Endothelial cell of umbilical vein (primary cell): ENCODE data around the gene KIAA1549.
A peak's percentile ranks its signal among the peaks of the same experiment; 100 is the strongest.

Experiments
- CTCF ChIP-seq, 2 donors: IDR thresholded peaks; 1 replicate in 1 of 2; 2 replicates in 1 of 2; pipeline ENCODE4 v1.5.1; 2011; ENCODE audit warnings: low read length in 2 of 2, mild to moderate bottlenecking in 2 of 2, moderate library complexity in 2 of 2, control low read depth in 1 of 2, inconsistent platforms in 1 of 2, low read depth in 1 of 2; ENCODE audit not compliant: insufficient read depth in 1 of 2; ENCODE audit errors: extremely low read depth in 1 of 2
- MAX ChIP-seq: IDR thresholded peaks from 2 replicates; pipeline ENCODE4 v1.6.1; 2011; ENCODE audit not compliant: insufficient read depth, insufficient read length
- POLR2A ChIP-seq: IDR thresholded peaks from 2 replicates; pipeline ENCODE4 v1.6.1; 2012; ENCODE audit warnings: low read depth, mild to moderate bottlenecking, control low read depth, low read length
- POLR2AphosphoS5 ChIP-seq: IDR thresholded peaks from 2 replicates; pipeline ENCODE4 v1.6.1; 2012; ENCODE audit warnings: low read depth, mild to moderate bottlenecking, control low read depth, low read length, moderate library complexity; ENCODE audit not compliant: insufficient read depth

- TF ChIP-seq CTCF (IDR thresholded peaks at IDR 0.05; ENCODE audit: extremely low read depth in 1 of 2, insufficient read depth in 1 of 2, low read depth in 1 of 2, low read length in 2 of 2) = peak; percentile 6 to 21
- TF ChIP-seq POLR2AphosphoS5 = peak; percentile 46
- no peak for TF ChIP-seq POLR2A
- TF ChIP-seq MAX = no peak
These were observed at the start of gene KIAA1549 for GRCh38 chr7:138981332-138982203.
